Liver (tissue), 9 donors: ENCODE measurements around the gene NUAK1. TPM values are rescaled to one million over a fixed set of nuclear protein-coding genes. Genes with fewer than 3 reads are reported as not detected.

Experiments used
- DNase-seq: peaks from one replicate; pipeline ENCODE4 v3.0.0-alpha.2; 2017; ENCODE audit warnings: low spot score
- H3K27ac ChIP-seq, 2 donors: one replicate each; pipeline ENCODE4 v1.7.0; 2013; ENCODE audit warnings: inconsistent platforms in 2 of 2, low read length in 2 of 2, control low read depth in 1 of 2, low read depth in 1 of 2, mild to moderate bottlenecking in 1 of 2
- H3K27me3 ChIP-seq, 4 donors: one replicate each; pipeline versions ENCODE4 v1.6.1 to v1.7.0; 2013; ENCODE audit warnings: low read length in 3 of 4, inconsistent platforms in 1 of 4, mild to moderate bottlenecking in 1 of 4, moderate library complexity in 1 of 4; ENCODE audit not compliant: control insufficient read depth in 4 of 4, insufficient read depth in 4 of 4
- H3K36me3 ChIP-seq, 4 donors: one replicate each; pipeline versions ENCODE4 v1.6.1 to v1.7.0; 2013; ENCODE audit warnings: low read length in 3 of 4, mild to moderate bottlenecking in 3 of 4, low read depth in 1 of 4, moderate library complexity in 1 of 4; ENCODE audit not compliant: control insufficient read depth in 4 of 4, insufficient read depth in 3 of 4
- H3K4me1 ChIP-seq, 4 donors: one replicate each; pipeline versions ENCODE4 v1.6.1 to v1.7.0; 2013; ENCODE audit warnings: low read length in 3 of 4, mild to moderate bottlenecking in 3 of 4, moderate library complexity in 1 of 4; ENCODE audit not compliant: control insufficient read depth in 4 of 4, insufficient read depth in 4 of 4
- H3K4me3 ChIP-seq, 3 donors: one replicate each; pipeline versions ENCODE4 v1.6.1 to v1.7.0; 2013; ENCODE audit warnings: low read length in 3 of 3, control low read depth in 1 of 3, low read depth in 1 of 3, mild to moderate bottlenecking in 1 of 3
- H3K9ac ChIP-seq, 2 donors: one replicate each; pipeline ENCODE4 v1.7.0; 2013; ENCODE audit warnings: low read length in 2 of 2, mild to moderate bottlenecking in 2 of 2, moderate library complexity in 2 of 2, control low read depth in 1 of 2, low read depth in 1 of 2
- H3K9me3 ChIP-seq, 4 donors: one replicate each; pipeline versions ENCODE4 v1.6.1 to v1.7.0; 2013; ENCODE audit warnings: low read length in 3 of 4; ENCODE audit not compliant: control insufficient read depth in 4 of 4
- ATF3 ChIP-seq: IDR thresholded peaks from 2 replicates; pipeline ENCODE4 v1.6.1; 2016; ENCODE audit warnings: antibody characterized with exemption
- CTCF ChIP-seq: fragments of 150-350 bp; IDR thresholded peaks from 2 replicates; pipeline ENCODE4 v1.5.1; 2017; ENCODE audit warnings: improper control_type of control experiment, low read depth, low read length; ENCODE audit not compliant: missing input control
- EGR1 ChIP-seq, 2 donors: IDR thresholded peaks; 2 replicates each; pipeline ENCODE4 v1.6.1; 2016 to 2018; ENCODE audit warnings: antibody characterized with exemption in 2 of 2, low read depth in 2 of 2
- FOXA1 ChIP-seq: IDR thresholded peaks from 2 replicates; pipeline ENCODE4 v1.6.1; 2016; ENCODE audit warnings: antibody characterized with exemption
- FOXA2 ChIP-seq: IDR thresholded peaks from 2 replicates; pipeline ENCODE4 v1.6.1; 2016; ENCODE audit warnings: antibody characterized with exemption
- GABPA ChIP-seq, 2 donors: IDR thresholded peaks in 1 of 2; conservative IDR thresholded peaks in 1 of 2; 2 replicates each; pipeline ENCODE4 v1.6.1; 2016; ENCODE audit warnings: antibody characterized with exemption in 2 of 2, mild to moderate bottlenecking in 1 of 2, moderate library complexity in 1 of 2
- HNF4A ChIP-seq, 2 donors: conservative IDR thresholded peaks; 2 replicates each; pipeline ENCODE4 v1.6.1; 2016; ENCODE audit warnings: antibody characterized with exemption in 2 of 2, mild to moderate bottlenecking in 2 of 2
- HNF4G ChIP-seq: IDR thresholded peaks from 2 replicates; pipeline ENCODE4 v1.6.1; 2016; ENCODE audit warnings: antibody characterized with exemption
- JUND ChIP-seq, 2 donors: IDR thresholded peaks; 2 replicates each; pipeline ENCODE4 v1.6.1; 2016; ENCODE audit warnings: antibody characterized with exemption in 2 of 2
- MAX ChIP-seq: IDR thresholded peaks from 2 replicates; pipeline ENCODE4 v1.6.1; 2016; ENCODE audit warnings: antibody characterized with exemption
- NR2F2 ChIP-seq: IDR thresholded peaks from 2 replicates; pipeline ENCODE4 v1.6.1; 2016; ENCODE audit warnings: antibody characterized with exemption
- RAD21 ChIP-seq, 2 donors: IDR thresholded peaks; 2 replicates each; pipeline ENCODE4 v1.6.1; 2016; ENCODE audit warnings: antibody characterized with exemption in 2 of 2, mild to moderate bottlenecking in 2 of 2
- REST ChIP-seq: IDR thresholded peaks from 2 replicates; pipeline ENCODE4 v1.6.1; 2016; ENCODE audit warnings: antibody characterized with exemption, mild to moderate bottlenecking
- SP1 ChIP-seq: IDR thresholded peaks from 2 replicates; pipeline ENCODE4 v1.6.1; 2018; ENCODE audit warnings: antibody characterized with exemption, mild to moderate bottlenecking
- TAF1 ChIP-seq: conservative IDR thresholded peaks from 2 replicates; pipeline ENCODE4 v1.6.1; 2016; ENCODE audit warnings: antibody characterized with exemption, mild to moderate bottlenecking
- YY1 ChIP-seq: IDR thresholded peaks from 2 replicates; pipeline ENCODE4 v1.6.1; 2016; ENCODE audit warnings: antibody characterized with exemption, mild to moderate bottlenecking
- ZBTB33 ChIP-seq: IDR thresholded peaks from 2 replicates; pipeline ENCODE4 v1.6.1; 2016; ENCODE audit warnings: antibody characterized with exemption
- WGBS: extraction: QIAGEN DNeasy Blood & Tissue Kit; methylation state at CpG from one replicate; pipeline ENCODE4 v1.1.7; 2013; 5-methylcytosine and 5-hydroxymethylcytosine counted together
- polyA plus RNA-seq, 2 donors: library from polyadenylated mRNA; stranded (reverse) in 1 of 2; unstranded in 1 of 2; fragments of 200-250 nt in 1 of 2; fragments of >200 nt in 1 of 2; fragmentation: Nextera tagmentation in 1 of 2; extraction: Ambion mirVana in 1 of 2; gene quantifications; one replicate each; pipeline versions ENCODE4 v1.2.1 to v1.2.3, GENCODE V29; 2013 to 2015
- total RNA-seq, 2 donors: library from RNA; depleted of rRNA; stranded (reverse); fragments of >200 nt; gene quantifications; one replicate each; pipeline ENCODE4 v1.2.3, GENCODE V29; 2014
- donor health status: healthy.
- donor health status: healthy.
- donor health status: healthy.
- donor health status: healthy.
- donor health status: healthy.

NUAK1 gene
- total and polyA plus RNA-seq, 4 donors = 2.5 to 9.3 (median 3.9) TPM

- H3K4me1 ChIP-seq = no peaks in the 10 kb centered on the region
- H3K9me3 ChIP-seq = no peaks in the 10 kb centered on the region
- no peak overlapping the region for H3K27ac ChIP-seq
- H3K36me3 ChIP-seq = no peaks in the 10 kb centered on the region
- no peaks in the 10 kb centered on the region for H3K27me3 ChIP-seq
- no peak for DNase-seq
- TF ChIP-seq MAX = no peak
- TF ChIP-seq NR2F2 = no peak
- no peak for TF ChIP-seq SP1
- no peak for TF ChIP-seq HNF4G
- no peak for TF ChIP-seq TAF1
- TF ChIP-seq GABPA (IDR thresholded peaks at IDR 0.05 in 1 of 2, conservative IDR thresholded peaks at IDR 0.05 in 1 of 2) = no peak
- TF ChIP-seq JUND (IDR thresholded peaks at IDR 0.05) = no peak
- TF ChIP-seq RAD21 (IDR thresholded peaks at IDR 0.05) = no peak
- TF ChIP-seq ATF3 = no peak
- TF ChIP-seq FOXA2 = no peak
- no peak for TF ChIP-seq EGR1 (IDR thresholded peaks at IDR 0.05; ENCODE audit: low read depth in 2 of 2)
- no peak for TF ChIP-seq ZBTB33
- TF ChIP-seq YY1 = no peak
- no peak for TF ChIP-seq REST
- TF ChIP-seq FOXA1 = no peak
- no peak for TF ChIP-seq CTCF
- TF ChIP-seq HNF4A (conservative IDR thresholded peaks at IDR 0.05) = no peak
- H3K4me3 ChIP-seq = no peak overlapping the region
- H3K9ac ChIP-seq = no peak overlapping the region
- 81% methylated on average over 1 of the region's 1 CpG for WGBS
Observed at GRCh38 chr12:106173442-106173841, 34.7 kb upstream of the NUAK1 start.
